ENCODE data around the gene PLAAT4. TPM values are rescaled to one million over a fixed set of nuclear protein-coding genes. Genes with fewer than 3 reads are reported as not detected.
"Not testable (repeated sequence)": the region's sequence is repeated elsewhere in the genome, so short reads cannot be mapped to it uniquely, and the experiment has no call there.

PLAAT4 gene
- total and polyA plus RNA-seq, 8 donors = 3.3 to 32.4 (median 9.6) TPM

GRCh38 chr11:63534895-63535461 lies 1.6 kb upstream of the PLAAT4 start:
- peaks cover 4 to 19% (median 10%) of the 10 kb centered on the region in 3 donors for H3K4me1 ChIP-seq
- no peaks in the 10 kb centered on the region for H3K9me3 ChIP-seq
- 94 to 95% methylated on average over 5 of the region's 5 CpGs for WGBS, 2 donors
- ATAC-seq (no peak), DNase-seq (no peak), FAIRE-seq (no peak)
- no peak overlapping the region for H3K4me3 ChIP-seq
- no peaks in the 10 kb centered on the region for H3K36me3 ChIP-seq
- no peak for TF ChIP-seq CTCF (IDR thresholded peaks at IDR 0.05)
- intact Hi-C loops (cut with DNase I) = no loop called here
- no peak overlapping the region for H3K27ac ChIP-seq
- no peaks in the 10 kb centered on the region for H3K27me3 ChIP-seq

DNA sequence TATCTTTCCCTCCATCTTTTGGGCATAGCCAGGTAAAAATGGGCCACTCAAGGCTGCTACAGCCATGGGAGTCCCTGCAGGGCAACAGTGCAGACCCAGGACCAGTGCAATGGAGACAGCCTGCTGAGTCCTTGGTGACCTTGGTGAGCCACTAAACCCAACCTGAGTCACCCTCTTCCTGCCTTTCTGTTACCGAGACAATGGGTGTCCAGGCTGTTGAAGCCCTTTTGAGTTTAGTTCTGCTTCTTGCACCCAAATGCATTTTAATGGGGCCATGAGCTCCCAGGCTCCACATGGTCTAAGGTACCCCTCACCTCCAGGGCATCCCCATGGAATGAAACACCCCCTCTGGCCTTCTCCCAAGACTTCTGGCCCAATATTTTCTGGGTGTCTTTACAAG lies 874 bp upstream of the PLAAT4 start:
- no peak for DNase-seq
- no peak overlapping the region for H3K27ac ChIP-seq
- no peak for TF ChIP-seq CTCF (IDR thresholded peaks at IDR 0.05)
- FAIRE-seq = no peak
- intact Hi-C loops (cut with DNase I) = no loop called here
- no peak for ATAC-seq
- H3K4me1 ChIP-seq = peaks cover 4 to 19% (median 10%) of the 10 kb centered on the region in 3 donors
- H3K27me3 ChIP-seq = no peaks in the 10 kb centered on the region
- WGBS, 2 donors = 88 to 100% methylated on average over 1 of the region's 1 CpG
- H3K9me3 ChIP-seq = no peaks in the 10 kb centered on the region
- no peak overlapping the region for H3K4me3 ChIP-seq
- no peaks in the 10 kb centered on the region for H3K36me3 ChIP-seq

- 33 to 35% methylated on average over 8 of the region's 8 CpGs for WGBS, 2 donors
- peak overlapping the region; percentile 40 to 90 (median 66) for H3K27ac ChIP-seq
- H3K27me3 ChIP-seq = no peaks in the 10 kb centered on the region
- DNase-seq = peak in 5 of 6 donors; percentile 54 to 84 (median 66)
- no peak for FAIRE-seq
- ATAC-seq = peak; percentile 75 to 90 (median 88)
- no peaks in the 10 kb centered on the region for H3K36me3 ChIP-seq
- H3K4me1 ChIP-seq = peaks cover 4 to 16% (median 10%) of the 10 kb centered on the region in 3 donors
- no peak for TF ChIP-seq CTCF (IDR thresholded peaks at IDR 0.05)
- peak overlapping the region in 3 of 4 donors; percentile 6 to 46 (median 30) for H3K4me3 ChIP-seq
- intact Hi-C loops (cut with DNase I) = no loop called here
- H3K9me3 ChIP-seq = no peaks in the 10 kb centered on the region
Observed at GRCh38 chr11:63537293-63538101, 889 bp downstream of the PLAAT4 start.

GRCh38 chr11:63542506-63542905 lies 5.9 kb downstream of the PLAAT4 start:
- intact Hi-C loops (cut with DNase I); FAIRE-seq; H3K4me1 ChIP-seq; ATAC-seq; H3K27ac ChIP-seq; H3K27me3 ChIP-seq; H3K9me3 ChIP-seq; H3K4me3 ChIP-seq; H3K36me3 ChIP-seq; DNase-seq: not testable (repeated sequence)
- 63 to 75% methylated on average over 2 of the region's 2 CpGs for WGBS, 2 donors

- Histone ChIP-seq H3K4me3 (no peak overlapping the region), H3K4me1 (no peaks in the 10 kb centered on the region), H3K27ac (no peak overlapping the region), H3K27me3 (no peaks in the 10 kb centered on the region), H3K36me3 (no peaks in the 10 kb centered on the region), H3K9me3 (no peaks in the 10 kb centered on the region)
- WGBS, 2 donors = 83 to 87% methylated on average over 2 of the region's 2 CpGs
- no peak for TF ChIP-seq CTCF (IDR thresholded peaks at IDR 0.05)
- intact Hi-C loops (cut with DNase I) = no loop called here
- no peak for FAIRE-seq
- DNase-seq = no peak
- no peak for ATAC-seq
Observed at GRCh38 chr11:63543711-63544110, 7.1 kb downstream of the PLAAT4 start.

Data from pancreas (tissue), 10 donors.